ENCODE measurements around the gene HPS3.
"Not testable (repeated sequence)": the region's sequence is repeated elsewhere in the genome, so short reads cannot be mapped to it uniquely, and the experiment has no call there.

HPS3 gene

GRCh38 chr3:149129326-149130205, at the start of gene HPS3:
TSS of gene HPS3 (plus strand) at chr3:149129638. CDS start at chr3:149129724, 86 bp downstream.
- DNase-seq, result peak; percentile 87

GRCh38 chr3:149080011-149080698, 49.3 kb upstream of the HPS3 start:
- DNase-seq, result no peak

- no peak for DNase-seq
Measured at GRCh38 chr3:149080699-149081091, 48.7 kb upstream of the HPS3 start.

DNA sequence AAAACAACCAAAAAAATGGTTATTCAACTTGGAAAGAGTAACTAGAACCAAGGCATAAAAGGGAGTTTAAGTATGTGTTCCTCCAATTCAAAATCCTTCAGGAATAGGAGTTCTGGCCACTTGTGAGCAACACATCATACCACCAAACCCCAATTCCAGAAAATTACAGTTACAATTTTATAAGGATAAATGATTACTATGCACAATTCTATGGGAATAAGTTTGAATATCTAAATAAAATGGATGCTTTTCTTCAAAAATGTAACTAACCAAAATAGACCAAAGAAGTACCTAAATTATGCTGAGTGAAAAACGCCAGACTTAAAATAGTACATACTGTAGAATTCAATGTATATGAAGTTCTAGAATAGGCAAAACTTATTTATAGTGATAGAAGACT, 47.7 kb upstream of the HPS3 start:
- no peak for DNase-seq

- DNase-seq, result peak; percentile 69
Measured at GRCh38 chr3:149085828-149086231, 43.6 kb upstream of the HPS3 start.

DNA sequence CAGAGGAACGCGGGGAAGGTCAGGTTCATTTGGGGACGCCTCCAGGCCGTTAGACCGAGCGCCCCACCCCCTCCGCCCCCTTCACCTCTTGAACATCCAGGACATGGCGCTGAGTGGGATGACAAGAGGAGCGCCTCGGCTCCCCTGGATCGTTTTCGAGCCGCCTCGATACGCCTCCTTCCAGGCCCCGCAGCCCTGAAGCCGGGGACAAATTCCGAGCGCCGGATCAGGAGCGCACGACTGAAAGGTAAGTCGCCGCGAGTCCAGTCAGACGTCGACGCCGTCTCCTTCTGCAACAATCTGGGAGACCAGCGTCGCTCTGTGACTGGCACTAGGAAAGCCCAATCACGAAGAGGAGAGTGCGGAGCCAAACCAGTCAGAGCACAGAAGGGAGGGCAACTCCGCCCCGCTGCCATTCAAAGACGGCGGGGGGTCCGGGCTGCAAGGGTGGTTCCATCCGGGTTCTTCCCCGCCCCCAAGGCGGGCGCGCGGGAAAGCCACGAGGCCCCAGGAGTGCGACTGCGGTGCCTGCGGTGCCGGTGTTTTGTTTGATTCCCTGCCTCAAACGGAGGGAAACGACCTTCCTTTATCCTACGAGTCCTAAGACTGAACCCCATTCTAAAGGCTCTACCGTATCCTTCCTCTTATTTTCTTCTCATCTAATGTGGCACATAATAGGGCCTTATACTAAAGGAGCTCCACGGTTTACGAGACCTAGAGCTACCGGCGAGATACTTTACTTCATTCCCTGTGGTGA, 43.0 kb upstream of the HPS3 start, which contains the start of gene HLTF:
Gene HLTF, minus strand, starts transcription at position 302 of the 757 bp plus-strand sequence. Its CDS starts 197 bp downstream, at position 105.
- DNase-seq, result peak; percentile 98

GRCh38 chr3:149087208-149087607, 42.2 kb upstream of the HPS3 start:
- no peak for DNase-seq

DNA sequence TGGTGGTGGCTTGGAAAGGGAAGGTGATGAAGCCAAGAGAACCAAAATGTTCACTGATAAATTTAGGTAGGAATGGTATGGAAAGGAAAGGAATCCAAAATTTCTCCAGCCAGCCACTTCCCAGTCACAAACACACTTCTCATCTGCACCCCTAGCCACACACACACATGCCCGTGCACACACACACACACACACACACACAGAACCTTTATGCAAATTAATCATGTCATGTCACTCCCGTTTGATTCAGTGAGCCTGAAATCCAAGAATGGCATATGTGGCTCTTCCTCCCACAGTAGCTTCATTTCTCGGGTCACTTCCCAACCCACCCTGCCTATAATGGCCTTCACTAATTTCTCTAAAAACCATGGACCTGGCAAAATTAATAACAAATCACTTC, 40.0 kb upstream of the HPS3 start:
- no peak for DNase-seq

GRCh38 chr3:149090461-149090860, 39.0 kb upstream of the HPS3 start:
- no peak for DNase-seq

- no peak for DNase-seq
Measured at GRCh38 chr3:149090907-149091306, 38.5 kb upstream of the HPS3 start.

GRCh38 chr3:149091983-149092382, 37.5 kb upstream of the HPS3 start:
- no peak for DNase-seq

- DNase-seq, result no peak
Measured at GRCh38 chr3:149095487-149095886, 34.0 kb upstream of the HPS3 start.

- not testable (repeated sequence) for DNase-seq
Measured at GRCh38 chr3:149097987-149098386, 31.5 kb upstream of the HPS3 start.

- no peak for DNase-seq
Measured at GRCh38 chr3:149101154-149101553, 28.3 kb upstream of the HPS3 start.

- DNase-seq, result no peak
Measured at GRCh38 chr3:149101641-149102040, 27.8 kb upstream of the HPS3 start.

GRCh38 chr3:149104484-149104883, 25.0 kb upstream of the HPS3 start:
- DNase-seq, result no peak

- no peak for DNase-seq
Measured at GRCh38 chr3:149114458-149114857, 15.0 kb upstream of the HPS3 start.

GRCh38 chr3:149115114-149115513, 14.3 kb upstream of the HPS3 start:
- no peak for DNase-seq

DNA sequence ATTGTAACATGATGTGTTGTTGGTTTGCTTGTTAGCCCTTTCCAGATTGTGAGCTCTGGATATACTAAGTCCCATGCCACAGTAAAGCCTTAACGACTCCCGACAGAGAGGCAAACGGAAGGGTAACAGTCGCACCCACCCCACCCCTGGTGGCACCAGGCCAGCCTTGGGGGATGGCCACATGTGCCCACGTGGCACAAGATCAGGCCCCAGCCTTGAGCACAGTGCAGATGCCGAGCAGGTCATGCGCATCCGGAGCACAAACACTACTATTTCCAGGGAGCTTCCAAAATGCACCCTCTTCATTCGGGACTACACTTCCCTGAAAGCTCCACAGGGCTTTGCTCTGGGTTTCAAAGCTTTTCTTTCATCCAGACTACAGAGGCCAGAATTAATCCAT, 10.7 kb upstream of the HPS3 start:
- no peak for DNase-seq

GRCh38 chr3:149119466-149119865, 10.0 kb upstream of the HPS3 start:
- DNase-seq, result no peak

DNA sequence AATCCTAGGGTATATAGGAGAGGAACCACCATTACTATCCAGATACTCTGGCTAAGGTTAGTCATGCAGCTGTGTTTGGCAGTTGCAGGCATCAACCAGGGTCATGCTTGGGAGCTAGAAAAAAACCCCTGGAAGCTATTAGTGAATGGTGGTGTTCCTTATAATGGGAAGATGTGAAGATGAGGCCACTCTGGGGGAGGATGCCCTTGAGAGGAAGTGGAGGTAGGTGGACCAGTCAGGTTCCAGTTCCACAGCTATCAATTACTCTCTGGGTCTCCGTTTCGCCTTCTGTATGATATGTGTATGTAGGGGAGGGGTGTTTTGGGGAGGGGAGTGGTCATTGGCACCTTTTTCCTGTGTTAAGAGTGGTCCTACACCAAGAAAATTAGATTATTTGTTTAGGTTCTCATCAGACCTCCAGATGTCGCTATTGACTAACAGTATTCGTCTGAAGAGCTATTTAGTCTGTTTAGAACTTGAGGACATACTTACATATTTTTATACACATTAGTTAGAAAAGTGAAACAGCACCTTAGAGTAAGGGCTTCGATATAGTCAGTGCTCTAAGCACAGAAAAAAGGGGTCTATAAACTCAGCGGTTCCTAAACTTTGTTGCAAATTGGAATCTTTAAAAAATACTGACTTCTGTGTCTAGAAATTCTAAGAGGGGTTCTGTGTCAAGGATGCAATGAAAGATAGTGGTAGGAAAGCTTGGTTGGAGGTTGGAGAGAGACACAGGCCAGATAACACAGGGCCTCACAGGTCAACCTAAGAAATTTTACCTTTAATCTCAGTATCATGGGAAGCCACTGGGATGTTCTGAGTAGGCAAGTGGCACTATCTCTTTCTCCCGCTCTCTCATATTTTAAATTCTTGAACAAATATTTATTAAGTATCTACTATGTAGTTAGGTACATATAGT, 9.1 kb upstream of the HPS3 start:
- peak; percentile 24 for DNase-seq
